COR-L47 (cell line): ENCODE measurements around the gene EHF.
"Not testable (repeated sequence)": the region's sequence is repeated elsewhere in the genome, so short reads cannot be mapped to it uniquely, and the experiment has no call there.

Source experiments
- DNase-seq: peaks from one replicate; lab custom pipeline; 2025; lab: John Stamatoyannopoulos, UW

The EHF gene

GRCh38 chr11:34620820-34621792 is at the start of gene EHF:
Gene EHF, plus strand, starts transcription at chr11:34621093. Its CDS starts 21,538 bp downstream, at chr11:34642631.
- DNase-seq = no peak

- DNase-seq = no peak
Measured at GRCh38 chr11:34573537-34573936, 47.4 kb upstream of the EHF start.

- DNase-seq = no peak
Measured at GRCh38 chr11:34575261-34575660, 45.6 kb upstream of the EHF start.

GRCh38 chr11:34575671-34576070 is 45.2 kb upstream of the EHF start:
- no peak for DNase-seq

- DNase-seq = no peak
Measured at GRCh38 chr11:34576331-34576730, 44.6 kb upstream of the EHF start.

GRCh38 chr11:34583818-34584217 is 37.1 kb upstream of the EHF start:
- DNase-seq = no peak

- DNase-seq = no peak
Measured at GRCh38 chr11:34585304-34585734, 35.6 kb upstream of the EHF start.

GRCh38 chr11:34585735-34586487 is 35.0 kb upstream of the EHF start:
- peak; percentile 46 for DNase-seq

- no peak for DNase-seq
Measured at GRCh38 chr11:34586488-34587281, 34.2 kb upstream of the EHF start.

- DNase-seq = no peak
Measured at GRCh38 chr11:34587282-34587677, 33.6 kb upstream of the EHF start.

GRCh38 chr11:34588023-34588422 is 32.9 kb upstream of the EHF start:
- DNase-seq = no peak

- no peak for DNase-seq
Measured at GRCh38 chr11:34588701-34589100, 32.2 kb upstream of the EHF start.

GRCh38 chr11:34589177-34589576 is 31.7 kb upstream of the EHF start:
- not testable (repeated sequence) for DNase-seq

GRCh38 chr11:34593085-34593484 is 27.8 kb upstream of the EHF start:
- DNase-seq = no peak

- DNase-seq = no peak
Measured at GRCh38 chr11:34594603-34595002, 26.3 kb upstream of the EHF start.

- DNase-seq = no peak
Measured at GRCh38 chr11:34595391-34595790, 25.5 kb upstream of the EHF start.

- DNase-seq = no peak
Measured at GRCh38 chr11:34595960-34596644, 24.8 kb upstream of the EHF start.

GRCh38 chr11:34599406-34599945 is 21.4 kb upstream of the EHF start:
- DNase-seq = no peak

- DNase-seq = no peak
Measured at GRCh38 chr11:34600339-34601084, 20.4 kb upstream of the EHF start.

- DNase-seq = no peak
Measured at GRCh38 chr11:34601085-34601444, 19.8 kb upstream of the EHF start.

GRCh38 chr11:34601609-34602008 is 19.3 kb upstream of the EHF start:
- no peak for DNase-seq
